ENCODE measurements around the gene SLC38A10. TPM values are rescaled to one million over a fixed set of nuclear protein-coding genes. Genes with fewer than 3 reads are reported as not detected.
A peak's percentile ranks its signal among the peaks of the same experiment; 100 is the strongest.

The SLC38A10 gene
- total and polyA plus RNA-seq, 8 donors = 72.8 to 190 (median 96.9) TPM

DNA sequence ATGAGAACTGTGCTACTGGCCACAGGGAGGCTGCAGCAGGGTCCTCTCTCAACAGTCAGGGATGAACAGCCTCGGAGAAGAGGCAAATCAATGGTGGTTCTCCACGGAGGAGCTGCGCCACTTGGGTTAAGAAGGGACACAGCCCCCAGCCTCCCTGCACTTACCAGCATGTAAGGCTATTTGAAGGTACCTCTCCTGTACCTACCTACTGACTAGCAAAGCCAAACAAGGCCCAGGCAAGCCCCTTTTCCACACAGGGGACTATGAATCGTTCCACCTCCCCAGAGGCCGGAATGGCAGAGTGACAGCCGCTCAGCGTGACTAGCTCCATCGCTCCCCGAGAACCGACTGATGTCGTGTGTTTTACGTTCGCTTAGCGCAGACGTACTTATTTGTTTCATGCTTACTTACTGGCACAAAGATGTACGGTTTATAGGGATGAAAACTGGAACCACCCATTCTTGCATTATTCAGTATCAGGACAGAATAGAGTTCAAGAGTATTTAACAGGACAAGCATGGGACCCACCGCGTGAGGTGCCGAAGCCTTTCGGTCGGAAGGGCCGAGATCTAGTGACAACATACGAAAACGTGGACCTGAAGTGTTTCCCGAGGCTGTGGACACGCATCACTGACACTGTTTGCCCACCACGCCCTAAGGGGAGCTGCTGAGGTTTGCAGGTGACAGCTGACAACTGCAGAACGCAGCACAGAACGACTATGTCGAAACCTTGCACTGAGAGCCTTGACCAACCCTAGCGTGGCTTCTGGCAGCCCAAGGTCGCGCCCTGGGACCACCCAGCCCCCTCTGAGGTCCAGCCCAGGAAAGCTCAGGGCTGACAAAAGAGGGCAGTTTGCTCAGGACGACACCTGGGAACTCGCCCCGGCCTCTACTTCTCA lies 57.3 kb downstream of the SLC38A10 start:
- Histone ChIP-seq H3K4me3 (peak overlapping the region; percentile 84 to 98 (median 94)), H3K9me3 (no peaks in the 10 kb centered on the region), H3K27ac (no peak overlapping the region), H3K36me3 (no peaks in the 10 kb centered on the region), H3K4me1 (peaks cover 0 to 10% (median 7%) of the 10 kb centered on the region in 3 donors), H3K27me3 (no peaks in the 10 kb centered on the region)
- no peak for TF ChIP-seq CTCF (IDR thresholded peaks at IDR 0.05)
- DNase-seq = peak in 2 of 6 donors; percentile 27 to 37
- 38 to 45% methylated on average over 36 of the region's 36 CpGs for WGBS, 2 donors
- FAIRE-seq = no peak
- ATAC-seq = no peak
- intact Hi-C loops (cut with DNase I) = no loop called here

DNA sequence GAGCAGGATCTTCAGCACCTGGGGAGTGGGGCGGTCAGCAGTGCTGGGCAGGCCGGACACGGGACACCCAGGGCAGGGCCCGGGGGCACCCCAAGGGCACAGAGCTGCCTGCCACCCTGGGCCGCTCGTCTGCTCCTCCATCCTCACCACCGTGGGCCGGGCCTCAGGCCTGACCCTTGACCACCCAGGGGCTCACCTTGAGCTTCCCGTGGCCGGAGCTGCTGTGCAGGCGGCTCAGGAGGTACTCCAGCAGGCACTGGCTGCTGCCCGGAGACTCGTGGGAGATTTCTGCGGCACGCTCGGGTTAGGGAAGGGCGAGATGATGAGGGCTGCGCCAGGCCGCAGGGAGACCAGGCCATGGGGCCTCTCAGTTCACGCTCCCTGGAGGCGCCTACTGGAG lies 58.3 kb downstream of the SLC38A10 start:
- intact Hi-C loops (cut with DNase I) = no loop called here
- 87% methylated on average over 21 of the region's 21 CpGs for WGBS, 2 donors
- DNase-seq = peak in 2 of 6 donors; percentile 34 to 77

GRCh38 chr17:81235822-81236740 lies 59.0 kb downstream of the SLC38A10 start:
- ATAC-seq (no peak), DNase-seq (peak in 2 of 6 donors; percentile 37 to 75), FAIRE-seq (no peak)
- WGBS, 2 donors = 90 to 92% methylated on average over 32 of the region's 32 CpGs
- TF ChIP-seq CTCF (IDR thresholded peaks at IDR 0.05) = no peak
- Histone ChIP-seq H3K27me3 (no peaks in the 10 kb centered on the region), H3K9me3 (no peaks in the 10 kb centered on the region), H3K4me3 (no peak overlapping the region), H3K4me1 (peaks cover 0 to 10% (median 7%) of the 10 kb centered on the region in 3 donors), H3K36me3 (peaks cover 0 to 2% (median 0%) of the 10 kb centered on the region in 3 donors), H3K27ac (no peak overlapping the region)
- intact Hi-C loops (cut with DNase I) = no loop called here

More for the DNA sequence above, 58.3 kb downstream of the SLC38A10 start:
- no peaks in the 10 kb centered on the region for H3K36me3 ChIP-seq
- FAIRE-seq (no peak), ATAC-seq (no peak)
- no peak for TF ChIP-seq CTCF (IDR thresholded peaks at IDR 0.05)
- H3K9me3 ChIP-seq = no peaks in the 10 kb centered on the region
- H3K4me1 ChIP-seq = peaks cover 0 to 10% (median 7%) of the 10 kb centered on the region in 3 donors
- H3K27ac ChIP-seq = no peak overlapping the region
- H3K4me3 ChIP-seq = no peak overlapping the region
- H3K27me3 ChIP-seq = no peaks in the 10 kb centered on the region

DNA sequence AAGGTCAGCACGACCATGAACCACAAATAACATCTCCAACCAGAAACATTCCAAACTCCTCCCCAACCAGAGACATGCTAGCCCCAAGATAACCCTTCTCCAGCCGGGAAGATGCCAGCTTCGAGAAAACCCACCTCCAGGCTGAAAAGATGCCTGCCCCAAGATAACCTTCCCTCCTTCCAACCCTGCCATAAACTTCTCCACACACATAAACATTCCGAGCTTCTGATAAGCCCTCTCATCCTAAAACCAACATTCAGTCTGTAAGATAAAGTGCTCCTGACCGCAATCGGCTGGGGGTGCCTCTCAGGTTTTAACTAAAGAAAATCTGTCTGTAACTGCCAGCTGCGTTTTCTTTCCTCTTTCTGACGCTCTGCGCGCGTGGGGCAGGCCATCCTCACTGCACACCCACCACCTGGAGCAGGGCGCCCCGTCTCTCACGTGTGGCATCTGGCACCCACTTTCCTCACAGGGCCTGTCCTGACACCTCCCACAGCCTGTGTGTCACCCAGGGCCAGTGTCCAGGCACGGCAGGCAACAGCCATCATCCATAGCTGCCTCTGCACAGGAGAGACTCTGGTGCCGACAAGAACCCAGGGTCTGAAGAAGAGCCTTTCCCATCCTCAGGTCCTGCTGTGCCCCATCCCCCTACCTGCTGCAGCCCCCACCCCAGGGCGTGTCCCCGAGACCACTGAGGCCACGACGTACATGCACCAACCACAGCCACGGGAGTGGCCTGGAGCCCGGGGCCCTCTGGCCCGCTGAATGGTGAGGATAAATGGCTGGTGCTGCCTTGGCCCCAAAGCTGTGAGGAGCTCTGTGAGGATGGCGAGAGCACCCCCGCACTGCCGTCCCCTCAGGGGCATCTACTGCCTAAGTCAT lies 59.9 kb downstream of the SLC38A10 start:
- peaks cover 0 to 4% (median 0%) of the 10 kb centered on the region in 3 donors for H3K36me3 ChIP-seq
- no peak overlapping the region for H3K27ac ChIP-seq
- no peak for FAIRE-seq
- DNase-seq = peak in 2 of 6 donors; percentile 24 to 42
- H3K9me3 ChIP-seq = no peaks in the 10 kb centered on the region
- 88 to 94% methylated on average over 26 of the region's 26 CpGs for WGBS, 2 donors
- H3K4me3 ChIP-seq = no peak overlapping the region
- peaks cover 0 to 9% (median 7%) of the 10 kb centered on the region in 3 donors for H3K4me1 ChIP-seq
- intact Hi-C loops (cut with DNase I) = no loop called here
- ATAC-seq = no peak
- H3K27me3 ChIP-seq = no peaks in the 10 kb centered on the region
- no peak for TF ChIP-seq CTCF (IDR thresholded peaks at IDR 0.05)
